ENCODE data around the gene MBNL1.

- no peak for TF ChIP-seq CTCF (IDR thresholded peaks at IDR 0.05; ENCODE audit: low read length)
- no peak for TF ChIP-seq EZH2 (optimal IDR thresholded peaks at IDR 0.05; ENCODE audit: low read depth, low read length)
- TF ChIP-seq EZH2phosphoT487 (IDR thresholded peaks at IDR 0.05; ENCODE audit: low read length) = no peak
Observed at GRCh38 chr3:152300029-152300731, 31.5 kb downstream of the MBNL1 start.
